ENCODE measurements around the gene ENOX2. TPM values are rescaled to one million over a fixed set of nuclear protein-coding genes. Genes with fewer than 3 reads are reported as not detected.

The ENOX2 gene
- polyA plus RNA-seq, 1 donor (not counting 4 experiments of a cell fraction or from before 2014, with no cell fraction given), result 24.5 TPM

DNA sequence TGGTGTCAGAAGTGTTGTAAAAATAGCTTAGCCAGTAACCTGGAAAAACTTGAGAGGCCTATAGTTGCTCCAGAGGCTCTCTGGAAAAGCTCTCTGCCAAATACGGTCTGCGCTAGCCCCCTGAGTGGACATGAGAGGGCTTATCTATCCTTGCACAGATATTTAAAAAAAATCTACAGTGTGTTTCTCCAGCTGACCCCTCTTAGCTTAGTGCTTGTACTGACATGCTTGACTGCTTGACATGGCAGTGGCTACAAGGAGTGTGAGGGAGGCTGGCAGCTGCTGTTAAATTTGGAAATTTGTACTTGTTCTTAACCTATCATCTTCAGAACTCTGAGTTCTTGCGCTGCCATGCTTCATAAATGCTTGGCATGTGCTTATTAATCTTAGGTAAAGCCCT is 272.0 kb downstream of the ENOX2 start:
- Histone ChIP-seq H3K9me3 (ENCODE audit: control insufficient read depth, low read depth, low read length) (no peaks in the 10 kb centered on the region), H3K4me1 (ENCODE audit: control insufficient read depth, extremely low read depth, insufficient read depth, low read length) (no peaks in the 10 kb centered on the region), H3K36me3 (ENCODE audit: control insufficient read depth in 2 of 2, extremely low read depth in 1 of 2, insufficient read depth in 2 of 2, low read length in 2 of 2) (peaks cover 2 to 3% of the 10 kb centered on the region in 2 experiments), H3K4me3 (ENCODE audit: control insufficient read depth in 2 of 3, extremely low read depth in 1 of 3, insufficient read depth in 2 of 3, low read depth in 1 of 3, low read length in 3 of 3) (no peak overlapping the region), H3K79me2 (ENCODE audit: control insufficient read depth, insufficient read depth, low read length) (no peaks in the 10 kb centered on the region), H3K4me2 (ENCODE audit: control insufficient read depth, extremely low read depth, insufficient read depth, low read depth, low read length) (no peak overlapping the region), H3K9me1 (ENCODE audit: control insufficient read depth, extremely low read depth, insufficient read depth, low read length) (no peaks in the 10 kb centered on the region), H2AFZ (ENCODE audit: control insufficient read depth, low read length) (no peak overlapping the region), H3K27ac (ENCODE audit: control insufficient read depth, insufficient read depth, low read length) (no peak overlapping the region), H4K20me1 (ENCODE audit: control insufficient read depth, extremely low read depth, insufficient read depth, low read length) (no peaks in the 10 kb centered on the region), H3K27me3 (ENCODE audit: control insufficient read depth, extremely low read depth, insufficient read depth, low read length) (no peaks in the 10 kb centered on the region), H3K9ac (ENCODE audit: control insufficient read depth, extremely low read depth, insufficient read depth, low read length) (no peak overlapping the region)
- dilution Hi-C loops (cut with MboI; ENCODE audit: extremely low pct_ligation_motif_present, low sequenced_read_pairs), result no loop called here
- no peak for FAIRE-seq
- TF ChIP-seq, protein P1, sequence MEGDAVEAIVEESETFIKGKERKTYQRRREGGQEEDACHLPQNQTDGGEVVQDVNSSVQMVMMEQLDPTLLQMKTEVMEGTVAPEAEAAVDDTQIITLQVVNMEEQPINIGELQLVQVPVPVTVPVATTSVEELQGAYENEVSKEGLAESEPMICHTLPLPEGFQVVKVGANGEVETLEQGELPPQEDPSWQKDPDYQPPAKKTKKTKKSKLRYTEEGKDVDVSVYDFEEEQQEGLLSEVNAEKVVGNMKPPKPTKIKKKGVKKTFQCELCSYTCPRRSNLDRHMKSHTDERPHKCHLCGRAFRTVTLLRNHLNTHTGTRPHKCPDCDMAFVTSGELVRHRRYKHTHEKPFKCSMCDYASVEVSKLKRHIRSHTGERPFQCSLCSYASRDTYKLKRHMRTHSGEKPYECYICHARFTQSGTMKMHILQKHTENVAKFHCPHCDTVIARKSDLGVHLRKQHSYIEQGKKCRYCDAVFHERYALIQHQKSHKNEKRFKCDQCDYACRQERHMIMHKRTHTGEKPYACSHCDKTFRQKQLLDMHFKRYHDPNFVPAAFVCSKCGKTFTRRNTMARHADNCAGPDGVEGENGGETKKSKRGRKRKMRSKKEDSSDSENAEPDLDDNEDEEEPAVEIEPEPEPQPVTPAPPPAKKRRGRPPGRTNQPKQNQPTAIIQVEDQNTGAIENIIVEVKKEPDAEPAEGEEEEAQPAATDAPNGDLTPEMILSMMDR (optimal IDR thresholded peaks at IDR 0.05 in 1 of 3, IDR thresholded peaks at IDR 0.05 in 1 of 3, conservative IDR thresholded peaks at IDR 0.05 in 1 of 3; ENCODE audit: extremely low read depth in 1 of 3, insufficient read depth in 2 of 3, low read length in 3 of 3), result no peak
- TF ChIP-seq EZH2 (IDR thresholded peaks at IDR 0.05; ENCODE audit: low read length), result no peak
- no peak for DNase-seq (ENCODE audit: low read depth, low spot score)

DNA sequence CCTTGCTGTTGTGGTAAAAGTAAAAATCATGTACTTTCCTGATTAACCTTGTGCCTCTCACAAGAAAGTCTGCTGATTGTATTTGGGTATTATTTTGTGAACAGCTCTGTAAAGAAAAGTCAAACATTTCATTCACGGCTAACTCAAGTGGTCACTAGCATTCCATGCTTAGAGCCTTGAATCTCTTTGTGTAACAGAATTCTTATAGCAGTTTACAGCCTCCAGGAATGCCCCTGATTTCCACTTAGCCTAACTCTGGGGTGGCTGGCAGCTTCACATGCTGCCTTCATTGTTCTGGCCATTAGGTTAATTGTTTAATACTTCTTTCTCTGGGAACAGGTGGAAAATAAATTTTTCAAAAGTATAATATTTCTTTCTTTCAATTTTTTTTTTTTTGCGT is 274.5 kb downstream of the ENOX2 start:
- H3K79me2 ChIP-seq (ENCODE audit: control insufficient read depth, insufficient read depth, low read length), result no peaks in the 10 kb centered on the region
- no peak overlapping the region for H3K4me2 ChIP-seq (ENCODE audit: control insufficient read depth, extremely low read depth, insufficient read depth, low read depth, low read length)
- FAIRE-seq, result no peak
- H3K36me3 ChIP-seq (ENCODE audit: control insufficient read depth in 2 of 2, extremely low read depth in 1 of 2, insufficient read depth in 2 of 2, low read length in 2 of 2), result peaks cover 2 to 3% of the 10 kb centered on the region in 2 experiments
- no peak overlapping the region for H2AFZ ChIP-seq (ENCODE audit: control insufficient read depth, low read length)
- H3K4me1 ChIP-seq (ENCODE audit: control insufficient read depth, extremely low read depth, insufficient read depth, low read length), result no peaks in the 10 kb centered on the region
- no peak for DNase-seq (ENCODE audit: low read depth, low spot score)
- no peak overlapping the region for H3K4me3 ChIP-seq (ENCODE audit: control insufficient read depth in 2 of 3, extremely low read depth in 1 of 3, insufficient read depth in 2 of 3, low read depth in 1 of 3, low read length in 3 of 3)
- no peak for TF ChIP-seq EZH2 (IDR thresholded peaks at IDR 0.05; ENCODE audit: low read length)
- TF ChIP-seq, protein P1 (optimal IDR thresholded peaks at IDR 0.05 in 1 of 3, IDR thresholded peaks at IDR 0.05 in 1 of 3, conservative IDR thresholded peaks at IDR 0.05 in 1 of 3; ENCODE audit: extremely low read depth in 1 of 3, insufficient read depth in 2 of 3, low read length in 3 of 3), result no peak
- H3K9ac ChIP-seq (ENCODE audit: control insufficient read depth, extremely low read depth, insufficient read depth, low read length), result no peak overlapping the region
- dilution Hi-C loops (cut with MboI; ENCODE audit: extremely low pct_ligation_motif_present, low sequenced_read_pairs), result no loop called here
- no peaks in the 10 kb centered on the region for H3K9me1 ChIP-seq (ENCODE audit: control insufficient read depth, extremely low read depth, insufficient read depth, low read length)
- no peaks in the 10 kb centered on the region for H3K27me3 ChIP-seq (ENCODE audit: control insufficient read depth, extremely low read depth, insufficient read depth, low read length)
- H4K20me1 ChIP-seq (ENCODE audit: control insufficient read depth, extremely low read depth, insufficient read depth, low read length), result no peaks in the 10 kb centered on the region
- H3K27ac ChIP-seq (ENCODE audit: control insufficient read depth, insufficient read depth, low read length), result no peak overlapping the region
- no peaks in the 10 kb centered on the region for H3K9me3 ChIP-seq (ENCODE audit: control insufficient read depth, low read depth, low read length)
